AG10803 (cell line): ENCODE data around the gene TRAPPC1.

Source experiments
- DNase-seq: peaks from one replicate; pipeline ENCODE4 v3.0.0; 2010; ENCODE audit warnings: low read depth
- H3K4me3 ChIP-seq: 2 replicates; pipeline ENCODE4 v1.5.1; 2011; ENCODE audit warnings: mild to moderate bottlenecking, low read length, control low read depth
- CTCF ChIP-seq: conservative IDR thresholded peaks from 2 replicates; pipeline ENCODE4 v1.5.1; 2011; ENCODE audit warnings: mild to moderate bottlenecking, low read length, control low read depth, inconsistent platforms

TRAPPC1 gene

GRCh38 chr17:7889166-7889955, 42.4 kb downstream of the TRAPPC1 start:
- DNase-seq: peak; percentile 94
- TF ChIP-seq CTCF: peak; percentile 44

GRCh38 chr17:7888184-7888920, 43.4 kb downstream of the TRAPPC1 start, which contains the start of gene CHD3:
TSS of gene CHD3 (plus strand) at chr17:7888789. CDS start at chr17:7889001, 212 bp downstream.
- no peak for TF ChIP-seq CTCF
- DNase-seq: no peak
- H3K4me3 ChIP-seq: peak within 1 kb of the TSS; percentile 63

More at GRCh38 chr17:7889166-7889955, 42.4 kb downstream of the TRAPPC1 start:
- H3K4me3 ChIP-seq: peak overlapping the region; percentile 30

- TF ChIP-seq CTCF: no peak
Observed at GRCh38 chr17:7887482-7888183, 44.1 kb downstream of the TRAPPC1 start.

GRCh38 chr17:7887038-7887481, 44.7 kb downstream of the TRAPPC1 start:
- H3K4me3 ChIP-seq: peak overlapping the region; percentile 92
- no peak for TF ChIP-seq CTCF
- DNase-seq: no peak

More at GRCh38 chr17:7887482-7888183, 44.1 kb downstream of the TRAPPC1 start:
- DNase-seq: peak; percentile 92
- peak overlapping the region; percentile 92 for H3K4me3 ChIP-seq

GRCh38 chr17:7886227-7887037, 45.3 kb downstream of the TRAPPC1 start:
- H3K4me3 ChIP-seq: peak overlapping the region; percentile 92
- peak; percentile 20; the same call in 1 of the 2 replicates for TF ChIP-seq CTCF
- no peak for DNase-seq
